CD4-positive, alpha-beta T cell treated with Interleukin-21 for 1 hour (primary cell): ENCODE results near the gene RAB9B.
"Not testable (repeated sequence)": the region's sequence is repeated elsewhere in the genome, so short reads cannot be mapped to it uniquely, and the experiment has no call there.

Experiments used
- DNase-seq: peaks from one replicate; pipeline ENCODE4 v3.0.0-alpha.2; 2020

RAB9B gene

GRCh38 chrX:103831803-103832544 is at the start of gene RAB9B:
RAB9B (minus strand) TSS chrX:103832257; CDS start chrX:103825784, 6,473 bp downstream.
- DNase-seq = peak; percentile 12

DNA sequence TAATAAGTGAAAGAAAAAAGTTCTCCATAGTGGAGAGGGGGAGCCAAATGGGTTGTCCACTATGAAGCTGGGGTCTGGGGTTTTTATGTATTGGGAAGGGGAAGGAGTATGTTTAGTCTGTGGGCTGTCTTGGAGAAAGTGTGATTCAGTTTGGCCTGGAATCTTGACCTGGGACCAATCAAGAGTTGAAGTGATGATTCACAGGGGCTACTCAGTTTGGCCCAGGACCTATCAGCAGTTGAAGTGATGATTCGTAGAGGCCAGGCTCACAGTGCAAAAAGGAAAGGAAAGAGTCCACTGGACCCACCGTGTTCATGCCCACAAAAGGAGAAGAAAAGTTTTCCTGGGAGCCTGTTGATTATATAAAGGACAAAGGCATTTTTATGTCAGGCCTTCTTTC is 47.3 kb upstream of the RAB9B start:
- DNase-seq = no peak

- DNase-seq = no peak
These were observed 46.5 kb upstream of the RAB9B start for GRCh38 chrX:103878466-103879122.

DNA sequence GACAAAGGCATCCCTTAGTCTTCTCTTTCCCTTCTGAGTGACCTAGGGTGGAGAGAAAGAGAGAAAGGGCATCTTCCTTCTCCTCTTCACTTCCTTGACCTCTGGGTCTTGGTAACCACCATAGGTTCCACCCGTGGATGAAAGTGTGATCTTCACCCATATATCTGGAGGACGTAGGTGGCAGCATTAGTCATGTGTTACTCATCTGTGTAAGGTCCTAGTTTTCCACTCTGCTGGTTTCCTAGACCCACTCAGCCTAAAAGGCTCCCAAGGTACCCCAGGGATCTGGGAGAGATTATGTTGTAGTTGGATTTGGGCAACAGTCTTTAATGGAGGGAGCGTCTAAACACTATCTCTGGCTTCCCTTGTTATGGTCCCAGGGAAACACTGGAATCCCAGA is 45.5 kb upstream of the RAB9B start:
- DNase-seq = no peak

DNA sequence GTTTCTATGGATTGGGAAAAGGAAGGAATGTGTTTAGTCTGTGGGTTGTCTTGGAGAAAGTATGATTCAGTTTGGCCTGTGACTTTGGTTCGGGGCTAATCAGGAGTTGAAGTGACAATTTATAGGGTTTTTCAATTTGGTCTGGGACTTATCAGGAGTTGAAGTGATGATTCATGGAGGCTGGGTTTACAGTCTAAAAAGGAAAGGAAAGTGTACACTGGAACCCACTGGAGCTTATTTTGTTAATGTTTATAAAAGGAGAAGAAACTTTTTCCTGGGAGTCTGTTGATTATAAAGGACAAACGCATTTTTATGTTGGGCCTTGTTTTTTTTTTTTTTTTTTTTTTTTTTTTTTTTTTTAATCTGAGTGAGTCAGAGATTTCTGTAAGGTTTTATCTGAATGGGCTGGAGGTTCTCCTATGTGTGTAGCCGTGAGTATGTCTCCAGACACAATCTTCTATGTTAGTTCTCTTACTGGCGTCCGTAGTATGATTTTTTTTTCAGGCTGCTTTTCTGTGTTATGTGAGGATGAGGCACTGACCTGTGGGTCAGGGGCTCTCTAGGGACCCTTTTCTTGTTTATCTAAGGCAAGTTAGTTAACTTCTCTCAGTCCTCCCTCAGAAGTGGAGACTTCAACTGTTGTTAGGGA is 33.0 kb upstream of the RAB9B start:
- DNase-seq = no peak

DNA sequence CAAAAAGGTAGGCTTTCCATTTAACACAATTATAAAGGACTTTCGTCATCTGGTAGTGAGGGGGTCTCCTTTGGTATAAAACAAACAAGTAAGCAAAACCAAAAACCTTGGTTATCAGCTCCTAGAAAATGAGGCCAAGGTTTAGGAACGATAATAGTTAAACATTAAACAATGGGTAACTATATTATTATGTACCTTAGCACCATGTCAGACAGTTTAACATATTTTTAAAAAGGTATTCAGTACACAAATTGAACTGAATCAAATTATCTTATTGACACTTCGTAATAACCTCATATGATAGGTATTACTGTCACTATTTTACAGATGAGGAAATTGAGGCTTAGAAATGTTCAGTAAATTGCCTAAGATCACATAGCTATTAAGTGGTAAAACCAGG is 32.1 kb upstream of the RAB9B start:
- no peak for DNase-seq

DNA sequence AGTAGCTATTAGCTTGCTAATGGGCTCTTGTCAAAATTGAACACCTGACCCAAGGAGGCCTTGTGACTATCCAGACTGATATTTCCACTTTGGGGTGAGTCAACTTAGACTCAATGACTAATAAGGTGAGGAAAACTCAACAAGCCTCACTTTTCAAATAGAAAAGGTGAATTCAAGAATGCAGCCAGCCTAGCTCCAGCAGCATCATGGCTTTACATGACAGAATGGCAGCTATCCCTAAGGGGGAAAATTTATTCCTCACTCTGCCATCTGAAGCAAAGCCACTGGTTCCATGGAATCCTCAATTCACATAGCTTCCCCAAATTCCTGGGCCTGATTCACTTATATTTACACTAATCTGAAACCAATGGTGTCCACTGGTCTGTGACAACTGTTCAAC is 29.1 kb upstream of the RAB9B start:
- no peak for DNase-seq

GRCh38 chrX:103849558-103849957 is 17.5 kb upstream of the RAB9B start:
- no peak for DNase-seq

GRCh38 chrX:103847174-103847870 is 15.3 kb upstream of the RAB9B start:
- DNase-seq = no peak

DNA sequence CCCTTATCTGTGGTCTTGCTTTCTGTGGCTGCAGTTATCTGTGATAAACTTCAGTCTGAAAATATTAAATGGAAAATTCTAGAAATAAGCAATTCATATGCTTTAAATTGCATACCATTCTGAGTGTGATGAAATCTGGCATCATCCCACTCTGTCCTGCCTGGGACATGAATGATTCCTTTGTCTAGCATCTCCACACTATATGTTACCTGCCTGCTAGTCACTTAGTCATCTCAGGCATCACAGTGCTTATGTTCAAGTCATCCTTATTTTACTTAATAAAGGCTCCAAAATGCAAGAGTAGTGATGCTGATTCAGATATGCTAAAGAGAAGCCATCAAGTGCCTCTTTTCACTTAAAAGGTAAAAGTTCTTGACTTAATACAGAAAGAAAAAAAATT is 14.3 kb upstream of the RAB9B start:
- no peak for DNase-seq

DNA sequence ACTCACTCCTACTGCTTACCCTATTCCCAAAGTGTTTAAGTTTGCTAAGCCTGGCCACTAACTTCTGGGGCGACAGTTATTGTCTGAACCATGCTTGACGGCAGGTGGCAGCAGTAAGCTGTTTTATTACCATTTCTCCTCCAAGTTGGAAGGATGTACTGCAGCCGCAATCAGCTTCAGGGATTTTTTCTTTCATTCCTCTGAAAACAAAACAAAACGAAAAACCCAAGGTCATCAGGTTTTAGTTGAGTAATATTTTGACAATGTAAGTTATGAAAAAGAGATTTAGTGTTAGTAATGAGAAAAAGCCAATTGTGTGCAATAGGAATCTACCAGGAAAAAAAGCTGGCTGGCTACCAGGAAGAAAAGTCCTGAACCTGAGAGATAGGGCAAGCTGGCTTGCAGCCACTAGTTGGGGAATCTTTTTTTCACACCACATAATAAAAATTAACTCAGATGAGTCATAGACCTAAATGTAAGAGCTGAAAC is 13.2 kb upstream of the RAB9B start:
- DNase-seq = peak; percentile 49

DNA sequence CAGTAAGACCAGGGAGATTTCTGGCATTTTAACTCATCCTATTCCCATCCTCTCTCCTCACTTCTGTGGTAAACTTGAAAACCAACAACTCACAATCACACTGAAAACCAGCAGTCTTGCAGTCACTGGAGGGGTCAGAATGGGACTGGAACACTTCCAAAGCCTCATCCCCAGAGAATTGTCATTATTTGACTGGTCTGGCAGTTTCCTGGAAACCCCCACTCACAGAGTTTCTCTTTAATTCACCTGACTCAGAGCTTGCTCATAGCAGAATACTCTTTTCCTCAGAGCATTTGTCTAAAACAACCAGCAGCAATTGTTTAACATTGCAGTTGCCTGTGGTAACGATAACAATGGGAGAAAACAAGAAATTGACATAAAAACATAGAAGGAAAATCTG is 7.3 kb upstream of the RAB9B start:
- DNase-seq = no peak

DNA sequence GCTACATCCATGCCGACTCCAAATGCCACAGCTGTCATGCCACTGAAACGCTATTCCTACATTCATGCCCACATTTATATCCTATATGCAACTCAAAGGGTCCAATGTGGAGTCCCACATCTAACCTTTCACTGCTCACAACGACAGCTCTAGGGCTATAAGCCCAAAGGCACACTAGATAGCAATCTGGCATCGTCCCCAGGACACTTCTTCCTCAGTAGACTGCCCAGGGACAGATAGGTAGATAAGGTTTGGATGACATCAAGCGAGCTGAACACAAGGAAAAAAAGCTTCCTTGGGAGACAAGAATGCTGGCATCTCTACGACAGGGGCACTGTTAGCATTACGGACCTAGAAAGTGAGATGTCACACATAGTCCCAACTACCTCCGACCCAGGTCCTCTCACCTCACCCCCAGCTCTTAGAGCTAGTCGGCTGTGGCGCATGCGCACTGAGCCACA is 685 bp downstream of the RAB9B start:
- DNase-seq = peak; percentile 60

DNA sequence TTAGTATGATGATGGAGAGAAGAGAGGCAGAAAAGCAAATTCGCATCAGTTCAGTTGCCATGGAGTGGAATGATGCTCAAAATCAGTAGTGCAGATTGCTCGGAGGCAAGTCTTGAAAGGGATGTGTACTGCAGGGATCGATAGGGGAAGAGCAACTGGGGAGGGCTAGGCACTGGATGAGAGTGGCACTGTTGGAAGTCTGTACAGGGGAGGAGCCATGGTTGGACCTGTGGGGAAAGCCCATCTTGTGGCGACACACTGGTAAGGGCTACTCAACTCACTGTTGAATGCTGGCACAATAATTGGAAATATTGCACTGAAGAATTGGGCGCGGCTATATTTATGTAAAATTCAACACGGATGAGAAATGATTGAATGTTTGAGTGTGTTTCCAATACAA is 1.2 kb downstream of the RAB9B start:
- no peak for DNase-seq

- no peak for DNase-seq
These were observed 3.5 kb downstream of the RAB9B start for GRCh38 chrX:103828529-103828928.

GRCh38 chrX:103825881-103826280 is 6.2 kb downstream of the RAB9B start:
- no peak for DNase-seq

DNA sequence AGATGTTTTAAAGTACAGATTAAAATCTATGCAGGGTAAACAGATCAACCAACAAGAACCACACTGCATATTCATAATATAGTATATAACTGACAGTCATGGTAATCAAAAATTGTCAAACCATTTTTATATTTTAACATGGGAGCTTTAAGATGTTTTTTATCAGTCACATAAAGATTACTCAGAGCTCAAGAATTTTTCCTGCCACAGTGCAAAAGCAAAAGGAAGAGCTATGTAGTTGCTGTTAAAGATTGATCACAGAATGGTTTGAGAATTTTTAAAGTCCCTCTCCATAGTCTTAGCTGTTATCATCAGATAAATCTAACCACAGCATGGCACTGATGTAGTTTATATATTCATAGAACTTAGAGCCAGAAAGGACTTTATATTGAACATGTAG is 8.5 kb downstream of the RAB9B start:
- DNase-seq = no peak

DNA sequence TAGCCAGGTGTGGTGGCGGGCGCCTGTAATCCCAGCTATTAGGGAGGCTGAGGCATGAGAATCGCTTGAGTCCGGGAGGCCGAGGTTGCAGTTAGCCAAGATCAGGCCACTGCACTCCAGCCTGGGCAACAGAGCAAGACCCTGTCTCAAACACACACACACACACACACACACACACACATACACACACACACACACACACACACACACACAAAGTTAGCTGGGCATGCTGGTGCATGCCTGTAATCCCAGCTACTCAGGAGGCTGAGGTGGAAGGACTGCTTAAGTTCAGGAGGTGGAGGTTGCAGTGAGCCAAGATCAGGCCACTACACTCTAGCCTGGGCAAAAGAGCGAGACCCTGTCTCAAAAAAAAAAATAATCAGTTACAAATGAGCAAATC is 11.3 kb downstream of the RAB9B start:
- DNase-seq = not testable (repeated sequence)

DNA sequence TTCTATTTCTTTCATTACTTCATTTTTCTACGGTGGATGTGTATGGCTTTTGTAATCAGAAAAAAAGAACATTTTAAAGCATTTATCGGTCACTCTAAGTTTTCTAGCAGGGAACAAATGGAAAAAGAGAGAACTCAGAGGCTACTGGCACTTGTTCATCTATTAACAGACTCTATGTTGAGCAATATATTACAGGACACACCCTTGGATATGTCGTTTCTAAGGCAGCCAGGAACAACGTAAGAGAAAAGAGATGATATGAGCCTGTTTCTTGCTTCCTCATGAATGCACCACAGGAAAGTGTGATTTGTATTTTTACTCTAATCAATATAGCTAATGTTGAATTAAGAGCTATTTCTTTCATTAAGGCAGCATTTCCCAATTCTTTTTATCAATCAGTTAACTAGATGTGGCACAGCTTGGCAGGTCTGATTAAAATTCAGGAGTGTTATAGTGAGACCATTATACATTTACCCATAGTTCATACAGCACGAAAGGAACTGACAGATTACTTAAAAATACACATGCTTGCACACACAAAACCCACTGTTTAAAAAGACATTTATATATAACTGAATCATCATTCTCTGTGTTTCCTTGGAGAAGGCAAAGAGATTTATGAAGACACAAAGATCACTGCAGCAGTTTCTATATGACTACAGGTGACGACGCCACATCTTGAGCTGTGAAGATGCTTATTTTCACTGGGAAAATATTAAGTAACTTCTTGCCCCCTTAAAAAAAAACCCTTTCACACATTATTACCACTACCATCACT is 13.0 kb downstream of the RAB9B start:
- DNase-seq = no peak

- peak; percentile 63 for DNase-seq
These were observed 14.6 kb downstream of the RAB9B start for GRCh38 chrX:103817502-103817901.

GRCh38 chrX:103817101-103817500 is 15.0 kb downstream of the RAB9B start:
- not testable (repeated sequence) for DNase-seq

GRCh38 chrX:103811858-103812257 is 20.2 kb downstream of the RAB9B start:
- no peak for DNase-seq
